PC-3 (cell line): Measurements from ENCODE around the gene KIR3DL2.
"Not testable (repeated sequence)": the region's sequence is repeated elsewhere in the genome, so short reads cannot be mapped to it uniquely, and the experiment has no call there.

Source experiments
- EZH2 ChIP-seq: fragments of 300-600 bp; sonication (generic); IDR thresholded peaks from one replicate; pipeline ENCODE4 v1.6.1; 2017; ENCODE audit warnings: antibody characterized with exemption, mild to moderate bottlenecking, low read length; ENCODE audit not compliant: unreplicated experiment
- EZH2phosphoT487 ChIP-seq: fragments of 300-600 bp; sonication (generic); IDR thresholded peaks from 2 replicates; pipeline ENCODE4 v1.6.1; 2018; ENCODE audit warnings: mild to moderate bottlenecking, antibody characterized with exemption, low read length, borderline replicate concordance
- TF ChIP-seq, protein P1 (sequence below): fragments of 300-600 bp; sonication (generic); conservative IDR thresholded peaks from 2 replicates; pipeline ENCODE4 v1.5.1; 2017; ENCODE audit warnings: antibody characterized with exemption, low read depth, mild to moderate bottlenecking, low read length

DNA sequence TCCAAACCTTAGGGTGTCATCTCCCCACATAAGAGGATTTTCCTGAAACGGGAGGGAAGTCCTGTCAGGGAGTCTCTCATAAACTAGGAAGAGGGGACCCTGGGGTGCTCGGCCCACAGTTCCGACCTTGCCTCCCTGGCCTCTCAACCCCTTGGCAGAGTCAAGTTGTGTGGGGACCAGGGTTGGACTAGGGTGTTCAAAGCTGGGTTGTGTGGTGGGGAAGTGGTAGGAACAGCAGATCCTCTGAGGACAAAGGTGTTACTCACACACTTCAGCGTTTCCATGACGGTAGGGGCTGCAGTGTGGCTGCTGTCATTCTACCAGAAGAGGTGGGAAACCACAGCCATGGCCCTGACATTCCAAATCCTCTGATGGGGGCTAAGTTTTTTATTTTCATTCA is 15.1 kb upstream of the KIR3DL2 start:
- TF ChIP-seq, protein P1, sequence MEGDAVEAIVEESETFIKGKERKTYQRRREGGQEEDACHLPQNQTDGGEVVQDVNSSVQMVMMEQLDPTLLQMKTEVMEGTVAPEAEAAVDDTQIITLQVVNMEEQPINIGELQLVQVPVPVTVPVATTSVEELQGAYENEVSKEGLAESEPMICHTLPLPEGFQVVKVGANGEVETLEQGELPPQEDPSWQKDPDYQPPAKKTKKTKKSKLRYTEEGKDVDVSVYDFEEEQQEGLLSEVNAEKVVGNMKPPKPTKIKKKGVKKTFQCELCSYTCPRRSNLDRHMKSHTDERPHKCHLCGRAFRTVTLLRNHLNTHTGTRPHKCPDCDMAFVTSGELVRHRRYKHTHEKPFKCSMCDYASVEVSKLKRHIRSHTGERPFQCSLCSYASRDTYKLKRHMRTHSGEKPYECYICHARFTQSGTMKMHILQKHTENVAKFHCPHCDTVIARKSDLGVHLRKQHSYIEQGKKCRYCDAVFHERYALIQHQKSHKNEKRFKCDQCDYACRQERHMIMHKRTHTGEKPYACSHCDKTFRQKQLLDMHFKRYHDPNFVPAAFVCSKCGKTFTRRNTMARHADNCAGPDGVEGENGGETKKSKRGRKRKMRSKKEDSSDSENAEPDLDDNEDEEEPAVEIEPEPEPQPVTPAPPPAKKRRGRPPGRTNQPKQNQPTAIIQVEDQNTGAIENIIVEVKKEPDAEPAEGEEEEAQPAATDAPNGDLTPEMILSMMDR, result not testable (repeated sequence)
- TF ChIP-seq EZH2phosphoT487, EZH2: not testable (repeated sequence)
